Mucosa of descending colon (tissue), 3 donors: Measurements from ENCODE around the gene SOBP. TPM values are rescaled to one million over a fixed set of nuclear protein-coding genes. Genes with fewer than 3 reads are reported as not detected.
A peak's percentile ranks its signal among the peaks of the same experiment; 100 is the strongest.

ENCODE experiments used
- ATAC-seq: fragments of 200-7000 bp; cut with Tn5 transposase; one replicate; pipeline ENCODE4 v1.9.1; 2020; ENCODE audit warnings: mild to moderate bottlenecking, moderate library complexity
- DNase-seq, 3 donors: peaks; one replicate each; pipeline ENCODE4 v3.0.0-alpha.2; 2020
- H3K36me3 ChIP-seq: fragments of 200-600 bp; one replicate; pipeline ENCODE4 v1.8.0; 2021; ENCODE audit warnings: low read depth, mild to moderate bottlenecking
- H3K4me1 ChIP-seq: fragments of 200-600 bp; one replicate; pipeline ENCODE4 v1.8.0; 2021; ENCODE audit warnings: low read depth, mild to moderate bottlenecking
- H3K4me3 ChIP-seq: fragments of 200-600 bp; one replicate; pipeline ENCODE4 v1.8.0; 2021; ENCODE audit warnings: mild to moderate bottlenecking
- H3K9me3 ChIP-seq: fragments of 200-600 bp; one replicate; pipeline ENCODE4 v1.8.0; 2021; ENCODE audit warnings: mild to moderate bottlenecking
- CTCF ChIP-seq: fragments of 200-600 bp; IDR thresholded peaks from one replicate; pipeline ENCODE4 v1.8.0; 2022; ENCODE audit warnings: antibody characterized with exemption, mild to moderate bottlenecking
- intact Hi-C, 2 donors: fragments of 100-400 bp; cut with DNase I in 1 of 2; cut with micrococcal nuclease in 1 of 2; formaldehyde crosslinking; loops; one replicate each; pipeline versions ENCODE4 v1.11.0 to v1.11.1; 2022; cut with DNase I, micrococcal nuclease
- total RNA-seq, 3 donors: library from RNA; stranded (reverse); fragmentation: NEBNext Ultra II Directional in 2 of 3; extraction: Animal tissue kit (Norgen Biotek cat#: 25700) in 2 of 3; gene quantifications; one replicate each; pipeline versions ENCODE4 v1.2.1 to v1.2.4, GENCODE V29; 2021 to 2023
- donor health status: DM: no; HTN: no; CAD: no; lungs with moderate emphysema.
- donor health status: DM: no; HTN: no; CAD: no.
- donor health status: DM: no; HTN: yes; CAD: no.

The SOBP gene
- total RNA-seq, 3 donors from 2014 or later: 1.2 to 31.5 (median 2.5) TPM

GRCh38 chr6:107704347-107705013, 214.6 kb downstream of the SOBP start:
- H3K36me3 ChIP-seq: no peaks in the 10 kb centered on the region
- peak in 1 of 3 donors; percentile 60 for DNase-seq
- ATAC-seq: no peak
- H3K4me1 ChIP-seq: no peaks in the 10 kb centered on the region
- intact Hi-C loops: no loop called here
- H3K9me3 ChIP-seq: no peaks in the 10 kb centered on the region
- no peak overlapping the region for H3K4me3 ChIP-seq
- peak; percentile 70 for TF ChIP-seq CTCF

- Histone ChIP-seq H3K36me3 (no peaks in the 10 kb centered on the region), H3K9me3 (no peaks in the 10 kb centered on the region), H3K4me3 (no peak overlapping the region), H3K4me1 (no peaks in the 10 kb centered on the region)
- ATAC-seq (no peak), DNase-seq (no peak)
- no peak for TF ChIP-seq CTCF
- intact Hi-C loops: no loop called here
Measured at GRCh38 chr6:107706516-107707115, 216.7 kb downstream of the SOBP start.

GRCh38 chr6:107707346-107708275, 217.7 kb downstream of the SOBP start:
- Histone ChIP-seq H3K4me3 (no peak overlapping the region), H3K36me3 (no peaks in the 10 kb centered on the region), H3K9me3 (no peaks in the 10 kb centered on the region), H3K4me1 (no peaks in the 10 kb centered on the region)
- no peak for TF ChIP-seq CTCF
- no peak for DNase-seq
- ATAC-seq: peak; percentile 32
- intact Hi-C loops: no loop called here

GRCh38 chr6:107708435-107708834, 218.5 kb downstream of the SOBP start:
- Histone ChIP-seq H3K4me3 (no peak overlapping the region), H3K4me1 (no peaks in the 10 kb centered on the region), H3K9me3 (no peaks in the 10 kb centered on the region), H3K36me3 (no peaks in the 10 kb centered on the region)
- no peak for TF ChIP-seq CTCF
- DNase-seq: no peak
- intact Hi-C loops: no loop called here
- ATAC-seq: no peak

GRCh38 chr6:107709341-107709740, 219.4 kb downstream of the SOBP start:
- TF ChIP-seq CTCF: no peak
- peaks cover 8% of the 10 kb centered on the region for H3K4me1 ChIP-seq
- DNase-seq: no peak
- no peak for ATAC-seq
- H3K9me3 ChIP-seq: no peaks in the 10 kb centered on the region
- H3K36me3 ChIP-seq: no peaks in the 10 kb centered on the region
- intact Hi-C loops: no loop called here
- no peak overlapping the region for H3K4me3 ChIP-seq

Other genes with a start within 250 kb of the SOBP start
- gene PDSS2, start 30.6 kb upstream of the SOBP start, total RNA-seq: 10 to 100 TPM; 16.2 to 26.3 (median 25.6) TPM